EL (cell line): ENCODE results near the gene GNG14.
A peak's percentile ranks its signal among the peaks of the same experiment; 100 is the strongest.
"Not testable (repeated sequence)": the region's sequence is repeated elsewhere in the genome, so short reads cannot be mapped to it uniquely, and the experiment has no call there.

Source experiments
- DNase-seq: peaks from one replicate; pipeline ENCODE4 v3.0.0-alpha.2; 2016

The GNG14 gene

DNA sequence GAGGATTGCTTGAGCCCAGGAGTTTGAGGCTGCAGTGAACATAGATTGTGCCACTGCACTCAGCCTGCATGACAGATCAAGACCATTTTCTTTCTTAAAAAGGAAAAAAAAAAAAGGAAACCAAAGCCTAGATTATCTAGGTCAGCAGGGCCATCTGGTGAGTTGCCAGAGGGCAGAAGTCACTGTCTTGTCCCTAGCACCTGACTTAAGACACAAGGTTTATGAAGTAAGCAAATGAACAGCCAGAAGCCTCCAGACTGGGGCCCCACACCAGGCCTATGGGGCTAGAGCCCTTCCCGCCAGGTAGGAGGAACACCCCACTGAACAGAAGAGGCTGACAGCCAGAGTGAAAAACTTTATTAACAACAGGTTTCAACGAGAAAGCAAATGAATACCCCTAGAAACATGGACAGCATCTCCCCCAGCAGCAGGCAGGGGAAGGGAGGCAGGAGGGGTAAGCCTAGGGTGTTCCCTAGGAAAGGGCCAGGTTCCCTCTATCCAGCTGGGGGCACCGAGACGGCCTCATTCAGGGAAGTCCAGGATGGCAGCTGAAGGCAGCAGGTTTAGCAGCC, 20.0 kb upstream of the GNG14 start:
- DNase-seq, result no peak

DNA sequence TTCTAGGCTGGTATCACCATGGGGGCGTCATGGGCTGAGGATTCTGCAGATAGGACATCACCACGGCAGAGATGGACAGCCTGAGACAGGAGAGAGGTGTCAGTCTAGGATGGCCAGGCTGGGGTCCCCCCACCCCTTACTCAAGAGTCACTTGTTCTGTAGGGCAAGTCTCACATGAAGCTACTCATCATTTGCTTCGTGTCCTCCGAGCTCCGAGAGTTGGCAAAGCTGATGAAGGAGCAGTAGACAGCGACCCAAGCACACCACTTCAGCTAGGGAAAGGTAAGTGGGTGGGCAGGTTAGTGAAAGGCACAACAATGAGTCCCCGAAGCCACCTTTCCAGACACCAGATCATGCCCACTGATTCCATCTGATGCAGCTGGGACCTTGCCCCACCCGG, 19.5 kb upstream of the GNG14 start:
- no peak for DNase-seq

DNA sequence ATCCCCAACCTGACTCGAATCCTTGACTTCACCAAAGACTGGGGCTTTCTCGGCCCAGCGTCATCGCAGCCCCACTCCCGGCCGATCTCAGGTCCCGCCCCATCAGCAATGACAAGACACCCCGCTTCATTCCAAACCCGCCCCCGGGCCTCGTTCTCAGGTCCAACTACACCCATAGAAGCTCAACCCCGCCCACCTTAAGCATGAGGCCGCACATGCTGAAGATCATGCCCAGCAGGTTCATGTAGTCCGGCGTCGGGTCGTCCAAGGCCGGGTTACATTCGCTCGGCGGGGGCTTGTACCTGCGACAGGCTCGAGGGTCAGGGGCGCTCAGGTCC, 18.9 kb upstream of the GNG14 start:
- peak; percentile 75 for DNase-seq

DNA sequence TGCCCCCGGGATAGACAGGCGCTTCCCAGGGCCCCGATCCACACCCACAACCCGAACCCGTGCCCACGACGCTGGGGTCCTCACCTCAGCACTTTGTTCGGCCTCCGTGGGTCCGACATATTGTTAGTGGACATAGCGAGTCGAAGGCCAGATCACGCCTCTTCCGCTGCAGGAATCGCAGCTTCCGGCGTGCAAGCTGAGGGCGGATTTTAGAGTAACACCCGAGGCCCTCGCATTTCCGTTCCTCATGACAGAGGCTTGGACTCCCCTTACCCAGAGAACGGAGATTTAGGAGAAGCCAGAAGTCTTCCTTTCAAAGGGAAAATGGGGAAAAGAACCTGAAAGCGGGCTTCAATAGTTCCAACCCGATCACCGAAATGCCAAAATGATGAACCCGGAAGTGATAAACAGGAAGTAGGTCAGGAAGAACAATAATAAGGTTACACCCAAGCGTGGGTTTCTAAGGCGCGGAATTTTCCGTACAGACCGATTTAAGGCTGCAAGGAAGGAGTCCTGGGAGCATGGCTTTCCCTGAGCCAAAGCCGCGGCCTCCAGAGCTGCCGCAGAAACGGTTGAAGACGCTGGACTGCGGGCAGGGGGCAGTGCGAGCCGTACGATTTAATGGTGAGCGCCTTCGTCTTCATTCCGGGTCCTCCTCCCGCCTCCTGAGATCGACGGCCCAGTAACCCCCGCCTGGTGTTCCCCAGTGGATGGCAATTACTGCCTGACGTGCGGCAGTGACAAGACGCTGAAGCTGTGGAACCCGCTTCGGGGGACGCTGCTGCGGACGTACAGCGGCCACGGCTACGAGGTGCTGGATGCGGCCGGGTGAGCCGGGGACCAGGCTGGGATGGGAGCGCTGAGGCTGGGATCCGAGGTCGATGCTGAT, 18.3 kb upstream of the GNG14 start:
- DNase-seq, result peak; percentile 84

DNA sequence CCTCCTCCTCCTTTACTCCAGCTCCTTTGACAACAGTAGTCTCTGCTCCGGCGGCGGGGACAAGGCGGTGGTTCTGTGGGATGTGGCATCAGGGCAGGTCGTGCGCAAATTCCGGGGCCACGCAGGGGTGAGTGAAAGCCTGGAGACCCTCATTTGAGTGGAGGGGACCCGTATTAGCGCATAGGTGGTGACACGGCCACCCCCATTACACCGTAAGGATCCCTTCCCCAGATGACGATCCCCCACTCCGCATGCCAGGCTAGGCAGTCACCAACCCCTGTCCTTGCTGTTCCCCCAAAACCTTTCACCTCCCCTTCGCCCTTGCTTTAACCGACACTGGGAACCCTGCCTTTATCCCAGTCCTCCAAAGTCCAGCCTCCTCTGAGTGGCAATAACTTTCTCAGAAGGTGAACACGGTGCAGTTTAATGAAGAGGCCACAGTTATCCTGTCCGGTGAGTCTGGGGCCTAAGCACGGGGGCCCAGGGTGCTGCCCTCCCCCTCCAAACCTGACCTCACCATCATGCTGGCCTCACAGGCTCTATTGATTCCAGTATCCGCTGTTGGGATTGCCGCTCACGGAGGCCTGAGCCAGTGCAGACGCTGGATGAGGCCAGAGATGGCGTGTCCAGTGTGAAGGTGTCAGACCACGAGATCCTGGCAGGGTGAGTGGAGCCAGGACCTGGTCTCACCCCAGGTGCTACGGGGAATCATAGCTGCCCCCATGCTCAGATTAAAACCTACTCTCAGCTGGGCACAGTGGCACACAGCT, 17.5 kb upstream of the GNG14 start:
- no peak for DNase-seq

DNA sequence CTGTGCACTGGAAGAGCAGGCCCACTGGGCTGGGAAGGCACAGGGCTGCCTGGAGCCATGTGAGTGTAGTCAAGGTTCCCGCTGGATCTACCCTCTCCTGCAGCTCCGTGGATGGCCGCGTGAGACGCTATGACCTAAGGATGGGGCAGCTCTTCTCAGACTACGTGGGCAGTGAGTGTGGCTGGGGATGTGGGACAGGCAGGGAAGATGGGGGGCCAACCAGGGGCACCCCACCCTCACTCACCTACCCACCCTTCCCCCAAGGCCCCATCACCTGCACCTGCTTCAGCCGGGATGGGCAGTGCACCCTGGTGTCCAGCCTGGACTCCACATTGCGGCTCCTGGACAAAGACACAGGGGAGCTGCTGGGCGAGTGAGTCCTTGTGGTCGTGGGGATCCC, 15.1 kb upstream of the GNG14 start:
- DNase-seq, result no peak

DNA sequence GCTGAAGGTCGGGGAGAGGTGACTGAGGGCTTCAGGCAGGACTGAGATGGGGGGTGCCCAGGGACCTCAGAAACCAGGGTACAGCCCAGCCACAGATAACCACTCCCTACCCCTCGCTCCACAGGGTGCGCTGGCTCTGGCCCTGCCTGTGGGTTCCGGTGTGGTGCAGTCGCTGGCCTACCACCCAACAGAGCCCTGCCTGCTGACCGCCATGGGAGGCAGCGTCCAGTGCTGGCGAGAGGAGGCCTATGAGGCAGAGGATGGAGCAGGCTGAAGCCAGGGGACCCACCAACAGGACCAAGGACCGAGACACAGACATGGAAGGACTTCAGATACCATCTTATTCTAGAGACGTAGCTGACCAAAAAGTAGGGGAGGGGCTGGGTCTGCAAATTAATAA, 12.4 kb upstream of the GNG14 start:
- DNase-seq, result no peak

DNA sequence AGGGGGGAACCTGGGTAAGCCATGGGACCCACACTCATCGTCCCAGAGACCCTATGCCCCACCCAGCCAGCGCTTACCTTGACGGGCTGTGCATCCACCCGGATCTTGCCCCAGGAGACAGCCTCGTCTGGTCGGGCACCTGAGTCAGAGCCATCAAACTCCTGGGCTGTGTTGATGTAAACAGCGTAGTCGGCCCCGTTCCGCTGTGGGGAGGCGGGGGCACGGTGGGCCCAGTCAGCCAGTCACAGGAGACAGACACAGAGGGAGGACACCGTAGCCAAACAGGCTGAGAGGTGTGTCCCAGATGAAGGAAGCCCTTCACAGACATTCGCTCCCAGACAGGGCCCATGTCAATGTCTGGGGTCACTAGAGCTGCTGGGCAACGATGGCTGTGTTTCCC, 11.9 kb upstream of the GNG14 start:
- DNase-seq, result no peak

DNA sequence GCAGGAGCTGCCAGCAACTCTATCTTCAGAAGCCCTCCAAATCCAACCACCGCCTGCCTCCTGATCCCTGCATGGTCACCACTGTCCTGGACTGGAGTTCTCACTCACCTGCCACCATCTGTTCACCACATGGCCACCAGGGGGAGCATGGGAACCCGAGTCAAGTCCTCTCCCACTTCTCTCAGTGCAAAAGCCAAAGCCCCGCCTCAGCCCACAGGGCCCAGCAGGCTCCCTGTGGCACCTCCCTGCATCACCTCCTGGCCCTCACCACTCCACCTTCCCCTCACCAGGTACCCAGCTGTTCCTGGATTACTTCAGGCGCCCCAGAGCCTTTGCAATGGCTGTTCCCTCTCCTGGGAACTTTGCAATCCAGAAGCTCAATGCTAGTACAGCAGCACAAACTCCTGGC, 11.4 kb upstream of the GNG14 start:
- peak; percentile 79 for DNase-seq

DNA sequence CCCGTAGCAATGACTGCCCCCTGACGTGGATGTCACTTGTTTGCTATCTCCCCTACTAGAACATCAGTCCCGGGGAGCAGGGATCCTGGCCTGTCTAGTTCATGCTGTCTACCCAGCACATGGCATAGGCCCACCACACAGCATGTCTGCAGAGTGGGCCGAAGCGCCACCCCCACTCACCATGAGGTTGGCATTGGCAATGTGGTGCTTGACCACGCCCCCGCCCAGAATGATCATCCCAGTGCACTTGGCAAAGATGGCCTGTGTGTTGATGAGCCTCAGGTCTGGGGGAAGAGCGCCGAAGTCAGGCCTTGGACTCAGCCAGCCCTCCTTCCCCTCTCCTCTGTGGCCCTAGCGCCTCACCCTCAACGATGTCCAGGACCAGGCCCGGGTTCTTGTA, 10.9 kb upstream of the GNG14 start:
- DNase-seq, result no peak

DNA sequence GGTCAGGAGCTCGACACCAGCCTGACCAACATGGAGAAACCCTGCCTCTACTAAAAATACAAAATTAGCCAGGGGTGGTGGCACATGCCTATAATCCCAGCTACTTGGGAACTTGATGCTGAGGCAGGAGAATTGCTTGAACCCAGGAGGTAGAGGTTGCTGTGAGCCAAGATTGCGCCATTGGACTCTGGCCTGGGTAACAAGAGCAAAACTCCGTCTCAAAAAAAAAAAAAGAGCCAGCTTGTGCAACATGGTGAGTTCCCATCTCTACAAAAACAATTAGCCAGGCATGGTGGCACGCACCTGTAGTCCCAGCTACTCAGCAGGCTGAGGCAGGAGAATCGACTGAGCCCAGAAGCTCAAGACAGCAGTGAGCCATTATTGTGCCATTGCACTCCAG, 9.8 kb upstream of the GNG14 start:
- not testable (repeated sequence) for DNase-seq

DNA sequence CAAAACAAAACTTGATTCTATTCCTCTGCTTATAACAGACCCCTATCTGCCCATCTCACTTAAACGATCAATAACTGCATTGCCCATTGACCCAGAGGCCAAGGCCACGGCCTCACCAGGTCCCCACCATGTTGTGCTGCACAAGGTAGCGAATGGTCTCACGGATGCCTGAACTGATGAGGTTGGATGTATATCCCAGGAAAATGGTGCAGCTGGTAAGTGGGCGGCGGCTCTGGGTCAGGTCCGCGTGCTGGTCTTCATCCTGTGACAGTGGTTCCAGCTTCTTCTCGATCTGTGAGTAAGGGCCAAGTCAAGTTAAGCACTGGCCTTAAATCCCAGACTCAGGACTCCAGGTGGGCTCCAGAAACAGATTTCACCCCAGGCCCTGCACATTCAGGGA, 7.8 kb upstream of the GNG14 start:
- no peak for DNase-seq

DNA sequence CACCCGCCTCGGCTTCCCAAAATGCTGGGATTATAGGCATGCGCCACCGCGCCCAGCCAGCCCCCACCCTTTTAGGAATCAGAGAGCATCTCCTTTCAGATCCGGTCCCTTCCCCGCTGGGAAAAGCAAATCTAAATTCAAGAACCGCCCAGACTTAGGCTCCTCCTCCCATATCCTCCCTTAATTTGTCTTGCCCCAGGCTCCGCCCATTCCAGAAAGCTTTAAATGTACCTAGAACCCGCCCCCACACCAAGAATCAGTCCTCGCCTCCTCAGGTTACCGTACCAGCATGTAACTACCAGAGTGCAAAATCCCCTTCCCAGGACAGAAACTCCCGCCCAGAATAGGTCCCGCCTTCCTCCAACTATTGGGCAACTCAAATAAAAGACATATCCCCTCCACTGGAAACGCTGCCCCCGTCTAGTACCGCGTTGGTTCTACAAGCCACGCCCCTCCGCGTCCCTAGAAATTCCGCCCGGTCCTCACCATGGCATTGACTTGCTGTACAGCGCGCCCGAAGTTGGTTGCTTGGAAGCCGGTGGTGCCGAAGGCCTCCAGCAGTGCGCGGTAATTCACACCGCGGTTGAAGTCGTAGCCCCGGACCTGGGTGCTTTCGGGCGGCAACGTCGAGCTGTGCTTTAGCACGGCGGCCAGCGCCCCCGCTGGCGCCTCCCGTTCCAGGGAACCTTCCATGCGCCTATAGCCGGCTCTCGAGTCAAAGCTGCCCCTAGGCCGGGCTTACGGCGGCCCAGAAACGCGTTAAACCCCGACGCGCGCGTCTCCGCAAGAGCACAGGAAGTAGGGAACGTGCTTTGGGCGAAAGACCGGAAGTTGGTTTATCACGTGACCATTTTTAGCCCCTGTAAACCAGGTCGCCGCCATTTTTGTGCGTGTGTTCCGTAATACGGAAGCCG, 6.5 kb upstream of the GNG14 start, which contains the start of gene DHPS:
Gene DHPS, minus strand, starts transcription at position 807 of the 914 bp plus-strand sequence. Its CDS starts 114 bp downstream, at position 693.
- peak; percentile 99 for DNase-seq

DNA sequence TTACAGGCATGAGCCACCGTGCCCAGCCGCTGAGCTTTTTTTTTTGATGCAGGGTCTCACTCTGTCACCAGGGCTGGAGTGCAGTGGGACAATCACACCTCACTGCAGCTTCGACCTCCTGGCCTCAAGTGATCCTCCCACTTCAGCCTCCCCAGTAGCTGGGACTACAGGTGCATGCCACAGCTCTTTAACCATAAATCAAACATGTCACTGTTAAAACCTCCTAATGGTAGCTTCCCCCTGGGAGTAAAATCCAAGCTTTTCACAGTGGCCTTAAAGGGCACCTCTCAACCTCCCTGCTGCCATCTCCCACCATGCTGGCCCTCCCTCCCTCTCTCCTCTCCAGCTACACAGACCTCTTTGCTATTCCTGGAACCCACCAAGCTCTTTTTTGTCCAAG, 2.0 kb upstream of the GNG14 start:
- no peak for DNase-seq

DNA sequence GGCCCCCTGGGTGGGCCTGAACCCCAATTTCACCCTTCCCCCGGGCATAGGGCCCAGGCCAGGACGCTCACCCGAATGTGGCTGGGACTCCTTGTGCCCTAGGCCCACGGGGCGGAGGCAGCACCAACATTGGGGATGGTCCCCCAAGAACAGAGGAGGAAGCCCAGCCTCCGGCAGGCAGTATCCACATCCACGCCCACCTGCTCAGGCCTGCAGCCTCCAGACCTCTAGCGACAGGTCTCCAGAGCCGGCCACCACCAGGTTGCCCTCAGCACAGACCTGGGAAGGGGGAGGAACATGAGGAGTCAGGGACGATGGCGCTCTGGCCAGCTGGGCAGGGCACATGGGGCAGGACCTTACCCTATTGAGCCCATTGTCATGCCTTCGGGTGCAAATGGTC, 1.2 kb downstream of the GNG14 start:
- no peak for DNase-seq

DNA sequence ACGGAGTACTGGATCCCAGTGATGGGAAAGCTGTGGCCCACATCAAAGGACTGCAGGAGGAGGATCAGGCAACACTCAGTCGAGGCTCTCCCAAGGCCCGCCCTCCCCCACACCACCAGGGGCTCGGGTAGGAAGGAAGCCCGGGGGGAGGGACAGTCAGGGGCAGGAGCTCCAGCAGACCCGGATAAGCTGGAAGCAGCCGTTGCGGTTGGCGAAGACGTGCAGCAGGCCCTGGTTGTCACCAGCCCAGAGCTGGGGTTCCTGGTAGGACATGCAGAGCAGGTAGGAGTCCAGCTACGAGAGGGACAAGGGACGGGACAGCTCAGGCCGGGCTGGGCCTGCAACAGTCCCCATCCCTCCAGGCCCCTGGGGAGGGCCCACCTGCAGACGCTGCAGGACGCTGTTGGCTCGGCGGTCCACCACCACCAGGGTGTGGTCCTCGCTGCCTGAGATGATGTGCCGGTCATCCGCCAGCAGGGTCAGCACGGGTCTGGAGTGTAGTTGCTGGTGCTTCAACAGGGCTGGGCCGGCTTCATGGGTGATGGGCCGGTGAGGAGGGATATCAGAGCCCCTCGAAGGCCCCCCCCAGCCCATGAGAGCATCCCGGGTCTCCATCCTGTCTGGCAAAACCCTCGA, 1.9 kb downstream of the GNG14 start:
- no peak for DNase-seq

DNA sequence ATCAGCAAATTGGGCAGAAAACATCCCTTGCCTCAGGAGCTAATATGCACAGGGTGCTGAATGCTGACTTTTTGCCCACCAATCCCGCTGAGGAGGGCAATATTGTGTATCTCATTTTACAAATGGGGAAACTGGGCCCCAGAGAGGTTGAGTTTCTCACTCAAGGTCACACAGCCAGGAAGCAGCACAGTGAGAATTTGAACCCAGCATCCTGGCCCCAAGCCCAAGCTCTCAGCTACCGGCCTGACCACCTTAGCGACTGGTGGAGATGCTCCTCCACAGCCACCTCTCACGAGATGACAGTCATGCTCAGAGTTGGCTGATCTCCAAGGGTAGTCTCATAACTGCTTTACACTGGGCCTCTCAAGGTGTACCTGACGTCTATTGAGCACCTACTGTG, 5.2 kb downstream of the GNG14 start:
- DNase-seq, result no peak

DNA sequence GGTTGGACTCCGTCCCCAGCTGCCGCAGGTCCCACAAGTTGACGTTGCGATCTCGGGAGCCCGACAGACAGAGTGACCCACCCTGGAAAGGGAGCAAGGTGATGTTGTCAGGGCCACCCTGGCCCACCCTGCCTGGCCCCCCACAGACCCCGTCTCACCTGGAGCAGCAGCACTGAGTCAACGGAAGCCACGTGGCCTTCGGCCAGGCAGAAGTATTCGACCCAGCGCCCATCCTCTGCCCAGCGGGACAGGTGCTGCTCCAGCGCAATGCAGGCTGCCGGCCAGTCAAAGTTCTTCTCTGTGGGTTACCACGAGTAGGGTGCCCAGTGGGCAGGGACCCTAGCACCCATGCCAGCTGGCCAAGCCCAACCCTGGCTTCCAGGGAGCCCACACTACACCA, 6.8 kb downstream of the GNG14 start:
- DNase-seq, result no peak

DNA sequence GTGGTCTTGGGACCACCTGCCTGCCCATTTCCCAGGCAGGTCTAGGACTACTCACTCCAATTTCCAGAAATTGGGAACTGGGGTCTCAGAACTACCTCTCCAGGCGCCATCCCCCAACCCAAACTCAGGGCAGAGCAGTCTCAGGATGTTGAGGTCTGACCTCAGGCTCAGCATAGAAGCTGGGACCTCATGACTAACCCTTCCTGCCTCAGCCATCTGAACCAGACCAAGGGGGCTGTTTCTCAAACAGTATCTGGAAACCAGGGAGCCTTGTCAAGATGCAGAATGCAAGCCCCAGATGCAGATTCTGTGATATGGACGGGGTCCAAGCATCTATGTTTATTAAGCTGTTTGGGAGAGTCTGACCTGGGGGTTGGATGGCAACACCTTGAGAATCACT, 7.3 kb downstream of the GNG14 start:
- DNase-seq, result no peak

DNA sequence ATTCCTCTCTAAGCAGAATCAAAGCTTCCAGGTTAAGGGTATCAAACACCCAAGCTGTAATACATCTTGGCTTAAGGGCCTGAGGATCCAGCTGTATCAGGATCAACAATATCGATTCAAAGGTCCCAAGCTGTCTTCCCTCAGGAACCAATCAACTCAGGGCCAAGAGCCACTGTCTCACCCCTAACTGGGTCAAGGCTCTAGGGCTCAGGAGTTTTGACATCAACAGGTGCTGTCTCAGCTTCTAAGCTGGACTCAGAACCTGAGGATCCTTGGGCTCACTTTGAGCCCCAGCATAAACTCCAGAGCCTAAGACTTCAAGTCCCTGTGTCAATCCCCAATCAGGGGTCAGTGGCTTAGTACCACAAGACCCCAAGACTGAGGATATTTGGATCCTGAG, 7.7 kb downstream of the GNG14 start:
- no peak for DNase-seq

DNA sequence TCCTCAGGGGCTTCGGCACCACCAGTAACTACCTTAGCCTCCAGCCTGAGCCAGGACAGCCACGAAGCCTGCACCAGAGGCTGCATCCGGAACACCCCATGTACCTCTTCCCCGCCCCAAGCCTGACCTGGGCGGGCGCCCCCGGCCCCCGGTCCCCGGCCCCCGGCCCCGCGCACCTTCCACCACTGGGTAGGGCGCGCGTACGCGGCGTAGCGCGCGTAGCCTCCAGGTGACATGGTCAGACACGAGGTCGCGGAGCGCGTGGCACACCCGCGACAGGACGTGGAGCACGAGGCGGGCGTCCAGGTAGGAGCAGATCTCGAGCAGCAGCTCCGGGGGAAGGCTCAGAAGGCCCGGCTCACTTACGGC, 8.2 kb downstream of the GNG14 start:
- no peak for DNase-seq
